WTC11 (cell line): ENCODE results near the gene ACOXL. TPM values are rescaled to one million over a fixed set of nuclear protein-coding genes. Genes with fewer than 3 reads are reported as not detected.
A peak's percentile ranks its signal among the peaks of the same experiment; 100 is the strongest.

Experiments used
- CREM ChIP-seq: sonication (generic); formaldehyde crosslinking; IDR thresholded peaks from 2 replicates; pipeline ENCODE4 v1.8.1; 2022; ENCODE audit warnings: mild to moderate bottlenecking, missing genetic modification reagents, moderate library complexity
- FOXP4 ChIP-seq: sonication (generic); formaldehyde crosslinking; IDR thresholded peaks from 2 replicates; pipeline ENCODE4 v1.8.0; 2022; ENCODE audit warnings: mild to moderate bottlenecking, missing genetic modification reagents
- GRHL2 ChIP-seq: fragments of 250-450 bp; sonication (Bioruptor Pico); IDR thresholded peaks from 2 replicates; pipeline ENCODE4 v1.8.0; 2022; ENCODE audit warnings: mild to moderate bottlenecking, moderate library complexity; ENCODE audit not compliant: insufficient replicate concordance, severe bottlenecking
- GTF2I ChIP-seq: fragments of 250-450 bp; sonication (Bioruptor Pico); conservative IDR thresholded peaks from 2 replicates; pipeline ENCODE4 v1.4.0; 2021; ENCODE audit warnings: mild to moderate bottlenecking
- HMGA2 ChIP-seq: fragments of 250-450 bp; sonication (Bioruptor Pico); IDR thresholded peaks from 2 replicates; pipeline ENCODE4 v1.4.0; 2021; ENCODE audit warnings: mild to moderate bottlenecking, moderate library complexity
- JAZF1 ChIP-seq: fragments of 250-450 bp; sonication (Bioruptor Pico); IDR thresholded peaks from 2 replicates; pipeline ENCODE4 v1.9.0; 2021; ENCODE audit warnings: moderate library complexity, mild to moderate bottlenecking, inconsistent platforms
- JUN ChIP-seq: sonication (generic); formaldehyde crosslinking; IDR thresholded peaks from 2 replicates; pipeline ENCODE4 v1.8.0; 2023; ENCODE audit warnings: mild to moderate bottlenecking, missing genetic modification reagents
- MYBL2 ChIP-seq: sonication (generic); formaldehyde crosslinking; IDR thresholded peaks from 2 replicates; pipeline ENCODE4 v1.8.1; 2023; ENCODE audit warnings: mild to moderate bottlenecking, moderate library complexity, missing genetic modification reagents
- NFATC4 ChIP-seq: fragments of 250-450 bp; sonication (Bioruptor Pico); IDR thresholded peaks from 2 replicates; pipeline ENCODE4 v1.9.0; 2021; ENCODE audit warnings: mild to moderate bottlenecking
- NFYB ChIP-seq: sonication (generic); formaldehyde crosslinking; conservative IDR thresholded peaks from 2 replicates; pipeline ENCODE4 v1.8.0; 2022; ENCODE audit warnings: low read depth, missing genetic modification reagents
- OVOL2 ChIP-seq: fragments of 250-450 bp; sonication (Bioruptor Pico); IDR thresholded peaks from 2 replicates; pipeline ENCODE4 v1.9.0; 2021; ENCODE audit warnings: mild to moderate bottlenecking, borderline replicate concordance
- SMAD4 ChIP-seq: sonication (generic); formaldehyde crosslinking; IDR thresholded peaks from 2 replicates; pipeline ENCODE4 v1.8.0; 2022; ENCODE audit warnings: mild to moderate bottlenecking, missing genetic modification reagents
- TP53 ChIP-seq: sonication (generic); formaldehyde crosslinking; IDR thresholded peaks from 2 replicates; pipeline ENCODE4 v1.8.1; 2023; ENCODE audit warnings: mild to moderate bottlenecking, missing genetic modification reagents
- ZNF121 ChIP-seq: sonication (generic); formaldehyde crosslinking; IDR thresholded peaks from 2 replicates; pipeline ENCODE4 v1.8.0; 2023; ENCODE audit warnings: missing genetic modification reagents
- ZNF138 ChIP-seq: sonication (generic); formaldehyde crosslinking; conservative IDR thresholded peaks from 2 replicates; pipeline ENCODE4 v1.8.1; 2022; ENCODE audit warnings: mild to moderate bottlenecking, moderate library complexity, missing genetic modification reagents
- ZNF317 ChIP-seq: sonication (generic); formaldehyde crosslinking; IDR thresholded peaks from 2 replicates; pipeline ENCODE4 v1.8.1; 2023; ENCODE audit warnings: low read depth, mild to moderate bottlenecking, moderate library complexity, missing genetic modification reagents, borderline replicate concordance
- total RNA-seq: library from RNA; stranded (reverse); gene quantifications from 3 replicates; pipeline ENCODE4 v1.2.3, GENCODE V29; 2021
- TF ChIP-seq, protein P1 (sequence below): sonication (generic); formaldehyde crosslinking; conservative IDR thresholded peaks from 2 replicates; pipeline ENCODE4 v1.8.1; 2023; ENCODE audit warnings: mild to moderate bottlenecking, low read depth, missing genetic modification reagents, moderate library complexity
- TF ChIP-seq, protein P2 (sequence below): fragments of 250-450 bp; sonication (Bioruptor Pico); IDR thresholded peaks from 2 replicates; pipeline ENCODE4 v1.9.0; 2021; ENCODE audit warnings: mild to moderate bottlenecking, borderline replicate concordance
- TF ChIP-seq, protein P3 (sequence below): sonication (generic); formaldehyde crosslinking; IDR thresholded peaks from 2 replicates; pipeline ENCODE4 v1.8.1; 2022; ENCODE audit warnings: low read depth, missing genetic modification reagents, borderline replicate concordance
- TF ChIP-seq, protein P4 (sequence below): sonication (generic); formaldehyde crosslinking; IDR thresholded peaks from 2 replicates; pipeline ENCODE4 v1.8.0; 2022; ENCODE audit warnings: missing genetic modification reagents
- TF ChIP-seq, protein P5 (sequence below): sonication (generic); formaldehyde crosslinking; IDR thresholded peaks from 2 replicates; pipeline ENCODE4 v1.8.1; 2022; ENCODE audit warnings: missing genetic modification reagents, borderline replicate concordance

The ACOXL gene
- total RNA-seq, 1 experiment from 2014 or later = 14.9 TPM

GRCh38 chr2:111120253-111121027 is 388.1 kb downstream of the ACOXL start, which contains the start of gene BCL2L11 (continued):
- TF ChIP-seq FOXP4 (CRISPR knock-in tag) = peak; percentile 75
- TF ChIP-seq ZNF138 = no peak
- TF ChIP-seq, protein P1, sequence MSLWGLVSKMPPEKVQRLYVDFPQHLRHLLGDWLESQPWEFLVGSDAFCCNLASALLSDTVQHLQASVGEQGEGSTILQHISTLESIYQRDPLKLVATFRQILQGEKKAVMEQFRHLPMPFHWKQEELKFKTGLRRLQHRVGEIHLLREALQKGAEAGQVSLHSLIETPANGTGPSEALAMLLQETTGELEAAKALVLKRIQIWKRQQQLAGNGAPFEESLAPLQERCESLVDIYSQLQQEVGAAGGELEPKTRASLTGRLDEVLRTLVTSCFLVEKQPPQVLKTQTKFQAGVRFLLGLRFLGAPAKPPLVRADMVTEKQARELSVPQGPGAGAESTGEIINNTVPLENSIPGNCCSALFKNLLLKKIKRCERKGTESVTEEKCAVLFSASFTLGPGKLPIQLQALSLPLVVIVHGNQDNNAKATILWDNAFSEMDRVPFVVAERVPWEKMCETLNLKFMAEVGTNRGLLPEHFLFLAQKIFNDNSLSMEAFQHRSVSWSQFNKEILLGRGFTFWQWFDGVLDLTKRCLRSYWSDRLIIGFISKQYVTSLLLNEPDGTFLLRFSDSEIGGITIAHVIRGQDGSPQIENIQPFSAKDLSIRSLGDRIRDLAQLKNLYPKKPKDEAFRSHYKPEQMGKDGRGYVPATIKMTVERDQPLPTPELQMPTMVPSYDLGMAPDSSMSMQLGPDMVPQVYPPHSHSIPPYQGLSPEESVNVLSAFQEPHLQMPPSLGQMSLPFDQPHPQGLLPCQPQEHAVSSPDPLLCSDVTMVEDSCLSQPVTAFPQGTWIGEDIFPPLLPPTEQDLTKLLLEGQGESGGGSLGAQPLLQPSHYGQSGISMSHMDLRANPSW (CRISPR knock-in tag) = no peak
- 0 out of 2 replicates have a peak, but pooled peaks have one; percentile 42 for TF ChIP-seq JUN (CRISPR knock-in tag)
- no peak for TF ChIP-seq NFATC4 (CRISPR knock-in tag)
- 0 out of 2 replicates have a peak, but pooled peaks have one; percentile 27 for TF ChIP-seq NFYB (CRISPR knock-in tag)
- no peak for TF ChIP-seq HMGA2 (CRISPR knock-in tag)
- TF ChIP-seq OVOL2 = no peak
- TF ChIP-seq, protein P2, sequence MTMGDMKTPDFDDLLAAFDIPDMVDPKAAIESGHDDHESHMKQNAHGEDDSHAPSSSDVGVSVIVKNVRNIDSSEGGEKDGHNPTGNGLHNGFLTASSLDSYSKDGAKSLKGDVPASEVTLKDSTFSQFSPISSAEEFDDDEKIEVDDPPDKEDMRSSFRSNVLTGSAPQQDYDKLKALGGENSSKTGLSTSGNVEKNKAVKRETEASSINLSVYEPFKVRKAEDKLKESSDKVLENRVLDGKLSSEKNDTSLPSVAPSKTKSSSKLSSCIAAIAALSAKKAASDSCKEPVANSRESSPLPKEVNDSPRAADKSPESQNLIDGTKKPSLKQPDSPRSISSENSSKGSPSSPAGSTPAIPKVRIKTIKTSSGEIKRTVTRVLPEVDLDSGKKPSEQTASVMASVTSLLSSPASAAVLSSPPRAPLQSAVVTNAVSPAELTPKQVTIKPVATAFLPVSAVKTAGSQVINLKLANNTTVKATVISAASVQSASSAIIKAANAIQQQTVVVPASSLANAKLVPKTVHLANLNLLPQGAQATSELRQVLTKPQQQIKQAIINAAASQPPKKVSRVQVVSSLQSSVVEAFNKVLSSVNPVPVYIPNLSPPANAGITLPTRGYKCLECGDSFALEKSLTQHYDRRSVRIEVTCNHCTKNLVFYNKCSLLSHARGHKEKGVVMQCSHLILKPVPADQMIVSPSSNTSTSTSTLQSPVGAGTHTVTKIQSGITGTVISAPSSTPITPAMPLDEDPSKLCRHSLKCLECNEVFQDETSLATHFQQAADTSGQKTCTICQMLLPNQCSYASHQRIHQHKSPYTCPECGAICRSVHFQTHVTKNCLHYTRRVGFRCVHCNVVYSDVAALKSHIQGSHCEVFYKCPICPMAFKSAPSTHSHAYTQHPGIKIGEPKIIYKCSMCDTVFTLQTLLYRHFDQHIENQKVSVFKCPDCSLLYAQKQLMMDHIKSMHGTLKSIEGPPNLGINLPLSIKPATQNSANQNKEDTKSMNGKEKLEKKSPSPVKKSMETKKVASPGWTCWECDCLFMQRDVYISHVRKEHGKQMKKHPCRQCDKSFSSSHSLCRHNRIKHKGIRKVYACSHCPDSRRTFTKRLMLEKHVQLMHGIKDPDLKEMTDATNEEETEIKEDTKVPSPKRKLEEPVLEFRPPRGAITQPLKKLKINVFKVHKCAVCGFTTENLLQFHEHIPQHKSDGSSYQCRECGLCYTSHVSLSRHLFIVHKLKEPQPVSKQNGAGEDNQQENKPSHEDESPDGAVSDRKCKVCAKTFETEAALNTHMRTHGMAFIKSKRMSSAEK (CRISPR knock-in tag) = no peak
- TF ChIP-seq MYBL2 = no peak
- no peak for TF ChIP-seq ZNF317
- TF ChIP-seq GRHL2 = no peak
- TF ChIP-seq TP53 (CRISPR knock-in tag) = peak; percentile 61; the same call in 1 of the 2 replicates
- TF ChIP-seq GTF2I (CRISPR knock-in tag) = no peak
- TF ChIP-seq, protein P3, sequence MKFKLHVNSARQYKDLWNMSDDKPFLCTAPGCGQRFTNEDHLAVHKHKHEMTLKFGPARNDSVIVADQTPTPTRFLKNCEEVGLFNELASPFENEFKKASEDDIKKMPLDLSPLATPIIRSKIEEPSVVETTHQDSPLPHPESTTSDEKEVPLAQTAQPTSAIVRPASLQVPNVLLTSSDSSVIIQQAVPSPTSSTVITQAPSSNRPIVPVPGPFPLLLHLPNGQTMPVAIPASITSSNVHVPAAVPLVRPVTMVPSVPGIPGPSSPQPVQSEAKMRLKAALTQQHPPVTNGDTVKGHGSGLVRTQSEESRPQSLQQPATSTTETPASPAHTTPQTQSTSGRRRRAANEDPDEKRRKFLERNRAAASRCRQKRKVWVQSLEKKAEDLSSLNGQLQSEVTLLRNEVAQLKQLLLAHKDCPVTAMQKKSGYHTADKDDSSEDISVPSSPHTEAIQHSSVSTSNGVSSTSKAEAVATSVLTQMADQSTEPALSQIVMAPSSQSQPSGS = no peak
- TF ChIP-seq SMAD4 (CRISPR knock-in tag) = no peak
- TF ChIP-seq ZNF121 (CRISPR knock-in tag) = no peak
- TF ChIP-seq, protein P4, sequence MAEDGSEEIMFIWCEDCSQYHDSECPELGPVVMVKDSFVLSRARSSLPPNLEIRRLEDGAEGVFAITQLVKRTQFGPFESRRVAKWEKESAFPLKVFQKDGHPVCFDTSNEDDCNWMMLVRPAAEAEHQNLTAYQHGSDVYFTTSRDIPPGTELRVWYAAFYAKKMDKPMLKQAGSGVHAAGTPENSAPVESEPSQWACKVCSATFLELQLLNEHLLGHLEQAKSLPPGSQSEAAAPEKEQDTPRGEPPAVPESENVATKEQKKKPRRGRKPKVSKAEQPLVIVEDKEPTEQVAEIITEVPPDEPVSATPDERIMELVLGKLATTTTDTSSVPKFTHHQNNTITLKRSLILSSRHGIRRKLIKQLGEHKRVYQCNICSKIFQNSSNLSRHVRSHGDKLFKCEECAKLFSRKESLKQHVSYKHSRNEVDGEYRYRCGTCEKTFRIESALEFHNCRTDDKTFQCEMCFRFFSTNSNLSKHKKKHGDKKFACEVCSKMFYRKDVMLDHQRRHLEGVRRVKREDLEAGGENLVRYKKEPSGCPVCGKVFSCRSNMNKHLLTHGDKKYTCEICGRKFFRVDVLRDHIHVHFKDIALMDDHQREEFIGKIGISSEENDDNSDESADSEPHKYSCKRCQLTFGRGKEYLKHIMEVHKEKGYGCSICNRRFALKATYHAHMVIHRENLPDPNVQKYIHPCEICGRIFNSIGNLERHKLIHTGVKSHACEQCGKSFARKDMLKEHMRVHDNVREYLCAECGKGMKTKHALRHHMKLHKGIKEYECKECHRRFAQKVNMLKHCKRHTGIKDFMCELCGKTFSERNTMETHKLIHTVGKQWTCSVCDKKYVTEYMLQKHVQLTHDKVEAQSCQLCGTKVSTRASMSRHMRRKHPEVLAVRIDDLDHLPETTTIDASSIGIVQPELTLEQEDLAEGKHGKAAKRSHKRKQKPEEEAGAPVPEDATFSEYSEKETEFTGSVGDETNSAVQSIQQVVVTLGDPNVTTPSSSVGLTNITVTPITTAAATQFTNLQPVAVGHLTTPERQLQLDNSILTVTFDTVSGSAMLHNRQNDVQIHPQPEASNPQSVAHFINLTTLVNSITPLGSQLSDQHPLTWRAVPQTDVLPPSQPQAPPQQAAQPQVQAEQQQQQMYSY (CRISPR knock-in tag) = no peak
- TF ChIP-seq, protein P5, sequence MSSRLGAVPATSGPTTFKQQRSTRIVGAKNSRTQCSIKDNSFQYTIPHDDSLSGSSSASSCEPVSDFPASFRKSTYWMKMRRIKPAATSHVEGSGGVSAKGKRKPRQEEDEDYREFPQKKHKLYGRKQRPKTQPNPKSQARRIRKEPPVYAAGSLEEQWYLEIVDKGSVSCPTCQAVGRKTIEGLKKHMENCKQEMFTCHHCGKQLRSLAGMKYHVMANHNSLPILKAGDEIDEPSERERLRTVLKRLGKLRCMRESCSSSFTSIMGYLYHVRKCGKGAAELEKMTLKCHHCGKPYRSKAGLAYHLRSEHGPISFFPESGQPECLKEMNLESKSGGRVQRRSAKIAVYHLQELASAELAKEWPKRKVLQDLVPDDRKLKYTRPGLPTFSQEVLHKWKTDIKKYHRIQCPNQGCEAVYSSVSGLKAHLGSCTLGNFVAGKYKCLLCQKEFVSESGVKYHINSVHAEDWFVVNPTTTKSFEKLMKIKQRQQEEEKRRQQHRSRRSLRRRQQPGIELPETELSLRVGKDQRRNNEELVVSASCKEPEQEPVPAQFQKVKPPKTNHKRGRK = no peak
- TF ChIP-seq JAZF1 = no peak
- no peak for TF ChIP-seq CREM (CRISPR knock-in tag)
